Thymus (tissue), 14 donors: ENCODE results near the gene GAL3ST2. TPM values are rescaled to one million over a fixed set of nuclear protein-coding genes. Genes with fewer than 3 reads are reported as not detected.
"Not testable (repeated sequence)": the region's sequence is repeated elsewhere in the genome, so short reads cannot be mapped to it uniquely, and the experiment has no call there.

Experiments used
- DNase-seq, 9 donors: peaks; one replicate each; pipeline ENCODE4 v3.0.0-alpha.2; 2013; ENCODE audit warnings: low spot score in 9 of 9, low read depth in 6 of 9, missing footprints in 1 of 9
- H3K27ac ChIP-seq, 2 donors: one replicate each; pipeline ENCODE4 v1.5.1; 2013; ENCODE audit warnings: control low read depth in 1 of 2, low read depth in 1 of 2, low read length in 1 of 2, mild to moderate bottlenecking in 1 of 2, moderate library complexity in 1 of 2
- H3K27me3 ChIP-seq, 2 donors: one replicate each; pipeline ENCODE4 v1.5.1; 2013; ENCODE audit warnings: low read length in 1 of 2; ENCODE audit not compliant: control insufficient read depth in 2 of 2, insufficient read depth in 1 of 2
- H3K36me3 ChIP-seq, 2 donors: one replicate each; pipeline ENCODE4 v1.5.1; 2013; ENCODE audit warnings: low read length in 1 of 2, mild to moderate bottlenecking in 1 of 2, moderate library complexity in 1 of 2; ENCODE audit not compliant: control insufficient read depth in 2 of 2, insufficient read depth in 2 of 2
- H3K4me1 ChIP-seq, 2 donors: one replicate each; pipeline ENCODE4 v1.5.1; 2013; ENCODE audit warnings: low read length in 2 of 2; ENCODE audit not compliant: control insufficient read depth in 2 of 2, insufficient read depth in 2 of 2
- H3K4me3 ChIP-seq, 2 donors: one replicate each; pipeline ENCODE4 v1.5.1; 2013; ENCODE audit warnings: low read length in 2 of 2, control low read depth in 1 of 2, mild to moderate bottlenecking in 1 of 2
- H3K9me3 ChIP-seq, 2 donors: one replicate each; pipeline ENCODE4 v1.5.1; 2013; ENCODE audit warnings: low read length in 1 of 2, mild to moderate bottlenecking in 1 of 2; ENCODE audit not compliant: control insufficient read depth in 2 of 2, insufficient read depth in 1 of 2
- WGBS: extraction: QIAGEN DNeasy Blood & Tissue Kit; methylation state at CpG from one replicate; pipeline ENCODE4 v1.1.7; 2013; 5-methylcytosine and 5-hydroxymethylcytosine counted together
- long read RNA-seq, 10 donors: transcript quantifications; one replicate each; lab custom pipeline, GENCODE V29; 2026
- polyA plus RNA-seq: library from polyadenylated mRNA; stranded (reverse); fragments of 200-250 nt; gene quantifications from one replicate; pipeline ENCODE4 v1.2.3, GENCODE V29; 2013
- total RNA-seq: library from RNA; stranded (reverse); fragments of 120-200 nt; gene quantifications from one replicate; pipeline ENCODE4 v1.2.4, GENCODE V29; 2013
- donor health status: healthy.

GAL3ST2 gene
- total RNA-seq (0.09 TPM), polyA plus RNA-seq (0.02 TPM)
- long read RNA-seq, donor 1, result 0 reads
- long read RNA-seq, donor 2, result 0 reads
- long read RNA-seq, donor 3, result 0 reads
- long read RNA-seq, donor 4, result 0 reads
- long read RNA-seq, donor 5, result 0 reads
- long read RNA-seq, donor 6, result 0 reads
- long read RNA-seq, donor 7, result 0 reads
- long read RNA-seq, donor 8, result 0 reads
- long read RNA-seq, donor 9, result 0 reads
- long read RNA-seq, donor 10, result 0 reads

GRCh38 chr2:241776336-241777169, at the start of gene GAL3ST2:
Gene GAL3ST2 (plus strand): TSS chr2:241776822. CDS start chr2:241776956, 134 bp downstream.
- Histone ChIP-seq H3K27me3 (no peaks in the 10 kb centered on the region), H3K9me3 (peaks cover 0 to 5% of the 10 kb centered on the region in 2 donors), H3K4me3 (no peak within 1 kb of the TSS), H3K36me3 (no peaks in the 10 kb centered on the region), H3K4me1 (peaks cover 0 to 18% of the 10 kb centered on the region in 2 donors), H3K27ac (no peak within 1 kb of the TSS)
- 93% methylated on average over 27 of the region's 27 CpGs for WGBS
- no peak for DNase-seq

- whole genome bisulfite sequencing, result 95% methylated on average over 8 of the region's 8 CpGs
- DNase-seq, result no peak
- no peak overlapping the region for H3K27ac ChIP-seq
These were observed 48.6 kb upstream of the GAL3ST2 start for GRCh38 chr2:241728000-241728399.

GRCh38 chr2:241728627-241729026, 48.0 kb upstream of the GAL3ST2 start:
- Histone ChIP-seq H3K4me3 (no peak overlapping the region), H3K36me3 (peaks cover 21 to 26% of the 10 kb centered on the region in 2 donors), H3K27me3 (no peaks in the 10 kb centered on the region), H3K9me3 (peaks cover 3 to 8% of the 10 kb centered on the region in 2 donors), H3K27ac (no peak overlapping the region), H3K4me1 (peaks cover 0 to 12% of the 10 kb centered on the region in 2 donors)
- no peak for DNase-seq
- 98% methylated on average over 19 of the region's 19 CpGs for WGBS

More at GRCh38 chr2:241728000-241728399, 48.6 kb upstream of the GAL3ST2 start:
- peaks cover 28 to 32% of the 10 kb centered on the region in 2 donors for H3K36me3 ChIP-seq
- no peaks in the 10 kb centered on the region for H3K27me3 ChIP-seq
- H3K9me3 ChIP-seq, result peaks cover 7 to 14% of the 10 kb centered on the region in 2 donors
- H3K4me1 ChIP-seq, result peaks cover 0 to 8% of the 10 kb centered on the region in 2 donors
- H3K4me3 ChIP-seq, result no peak overlapping the region

- DNase-seq, result no peak
- WGBS, result 95% methylated on average over 6 of the region's 6 CpGs
- Histone ChIP-seq H3K27ac (no peak overlapping the region), H3K4me1 (peaks cover 2 to 18% of the 10 kb centered on the region in 2 donors), H3K9me3 (no peaks in the 10 kb centered on the region), H3K36me3 (peaks cover 12 to 13% of the 10 kb centered on the region in 2 donors), H3K4me3 (no peak overlapping the region), H3K27me3 (no peaks in the 10 kb centered on the region)
These were observed 46.8 kb upstream of the GAL3ST2 start for GRCh38 chr2:241729868-241730267.

- Histone ChIP-seq H3K4me3 (no peak overlapping the region), H3K36me3 (peaks cover 6 to 7% of the 10 kb centered on the region in 2 donors), H3K27me3 (no peaks in the 10 kb centered on the region), H3K9me3 (no peaks in the 10 kb centered on the region), H3K27ac (no peak overlapping the region), H3K4me1 (peaks cover 2 to 23% of the 10 kb centered on the region in 2 donors)
- peak in 1 of 9 donors; percentile 14 for DNase-seq
- 73% methylated on average over 12 of the region's 12 CpGs for WGBS
These were observed 45.8 kb upstream of the GAL3ST2 start for GRCh38 chr2:241730671-241731293.

GRCh38 chr2:241732513-241733186, 44.0 kb upstream of the GAL3ST2 start:
- H3K36me3 ChIP-seq, H3K27me3 ChIP-seq, H3K27ac ChIP-seq, H3K9me3 ChIP-seq, H3K4me3 ChIP-seq: not testable (repeated sequence)
- WGBS, result 42% methylated on average over 25 of the region's 26 CpGs
- DNase-seq, result peak in 3 of 9 donors; percentile 7 to 47 (median 8)
- H3K4me1 ChIP-seq, result peaks cover 2 to 27% of the 10 kb centered on the region in 2 donors

- peaks cover 2 to 27% of the 10 kb centered on the region in 2 donors for H3K4me1 ChIP-seq
- H3K27me3 ChIP-seq, result no peaks in the 10 kb centered on the region
- DNase-seq, result peak in 1 of 9 donors; percentile 12
- no peaks in the 10 kb centered on the region for H3K36me3 ChIP-seq
- H3K9me3 ChIP-seq, result no peaks in the 10 kb centered on the region
- peak overlapping the region in 1 of 2 donors; percentile 11 for H3K27ac ChIP-seq
- 87% methylated on average over 23 of the region's 23 CpGs for WGBS
- peak overlapping the region; percentile 45 to 86 for H3K4me3 ChIP-seq
These were observed 43.0 kb upstream of the GAL3ST2 start for GRCh38 chr2:241733391-241734207.

- H3K4me1 ChIP-seq, result peaks cover 2 to 28% of the 10 kb centered on the region in 2 donors
- H3K36me3 ChIP-seq, result peaks cover 0 to 2% of the 10 kb centered on the region in 2 donors
- no peaks in the 10 kb centered on the region for H3K9me3 ChIP-seq
- peak overlapping the region; percentile 45 to 86 for H3K4me3 ChIP-seq
- peak overlapping the region; percentile 26 to 94 for H3K27ac ChIP-seq
- no peaks in the 10 kb centered on the region for H3K27me3 ChIP-seq
- DNase-seq, result no peak
- WGBS, result 2% methylated on average over 25 of the region's 25 CpGs
These were observed 42.5 kb upstream of the GAL3ST2 start for GRCh38 chr2:241734208-241734466.
